ENCODE data around the gene ZNF827. TPM values are rescaled to one million over a fixed set of nuclear protein-coding genes. Genes with fewer than 3 reads are reported as not detected.

ZNF827 gene
- polyA plus RNA-seq, 1 donor (not counting 4 experiments of a cell fraction or from before 2014, with no cell fraction given): 4.7 TPM

DNA sequence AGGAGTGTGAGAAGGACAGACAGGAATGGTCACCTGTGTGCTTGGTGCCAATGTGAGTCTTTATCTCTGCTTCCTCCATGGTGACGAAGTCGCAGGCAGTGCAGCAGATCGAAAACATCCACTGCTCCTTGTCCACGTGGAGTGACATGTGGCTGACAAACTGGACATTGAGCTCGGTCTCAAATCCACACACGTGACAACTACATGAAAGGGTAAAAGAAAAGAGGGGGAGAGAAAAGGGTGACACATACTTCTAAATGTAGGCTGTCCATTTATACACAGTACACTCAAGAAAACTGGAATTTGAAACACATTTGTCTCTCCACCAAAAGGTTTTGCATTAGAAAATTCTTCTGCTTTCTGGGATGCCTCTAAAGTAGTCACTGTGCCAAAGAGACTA is 164.2 kb downstream of the ZNF827 start:
- H3K36me3 ChIP-seq (ENCODE audit: control insufficient read depth in 2 of 2, extremely low read depth in 1 of 2, insufficient read depth in 2 of 2, low read length in 2 of 2): peaks cover 6 to 11% of the 10 kb centered on the region in 2 experiments
- dilution Hi-C loops (cut with MboI; ENCODE audit: extremely low pct_ligation_motif_present, low sequenced_read_pairs): no loop called here

GRCh38 chr4:145773581-145774234 is 164.9 kb downstream of the ZNF827 start:
- Histone ChIP-seq H3K9ac (ENCODE audit: control insufficient read depth, extremely low read depth, insufficient read depth, low read length) (no peak overlapping the region), H3K9me1 (ENCODE audit: control insufficient read depth, extremely low read depth, insufficient read depth, low read length) (no peaks in the 10 kb centered on the region), H3K27me3 (ENCODE audit: control insufficient read depth, extremely low read depth, insufficient read depth, low read length) (no peaks in the 10 kb centered on the region), H3K79me2 (ENCODE audit: control insufficient read depth, insufficient read depth, low read length) (no peaks in the 10 kb centered on the region), H3K4me3 (ENCODE audit: control insufficient read depth in 2 of 3, extremely low read depth in 1 of 3, insufficient read depth in 2 of 3, low read depth in 1 of 3, low read length in 3 of 3) (no peak overlapping the region), H2AFZ (ENCODE audit: control insufficient read depth, low read length) (no peak overlapping the region), H4K20me1 (ENCODE audit: control insufficient read depth, extremely low read depth, insufficient read depth, low read length) (no peaks in the 10 kb centered on the region), H3K4me2 (ENCODE audit: control insufficient read depth, extremely low read depth, insufficient read depth, low read depth, low read length) (no peak overlapping the region), H3K27ac (ENCODE audit: control insufficient read depth, insufficient read depth, low read length) (no peak overlapping the region), H3K9me3 (ENCODE audit: control insufficient read depth, low read depth, low read length) (no peaks in the 10 kb centered on the region), H3K4me1 (ENCODE audit: control insufficient read depth, extremely low read depth, insufficient read depth, low read length) (no peaks in the 10 kb centered on the region), H3K36me3 (ENCODE audit: control insufficient read depth in 2 of 2, extremely low read depth in 1 of 2, insufficient read depth in 2 of 2, low read length in 2 of 2) (peaks cover 6 to 11% of the 10 kb centered on the region in 2 experiments)
- TF ChIP-seq CTCF (optimal IDR thresholded peaks at IDR 0.05 in 1 of 3, IDR thresholded peaks at IDR 0.05 in 1 of 3, conservative IDR thresholded peaks at IDR 0.05 in 1 of 3; ENCODE audit: extremely low read depth in 1 of 3, insufficient read depth in 2 of 3, low read length in 3 of 3) (no peak), EZH2 (IDR thresholded peaks at IDR 0.05; ENCODE audit: low read length) (no peak)
- dilution Hi-C loops (cut with MboI; ENCODE audit: extremely low pct_ligation_motif_present, low sequenced_read_pairs): no loop called here
- DNase-seq (ENCODE audit: low read depth, low spot score) (no peak), FAIRE-seq (no peak)

More for the DNA sequence above, 164.2 kb downstream of the ZNF827 start:
- DNase-seq (ENCODE audit: low read depth, low spot score): no peak
- H3K4me2 ChIP-seq (ENCODE audit: control insufficient read depth, extremely low read depth, insufficient read depth, low read depth, low read length): no peak overlapping the region
- no peak overlapping the region for H3K9ac ChIP-seq (ENCODE audit: control insufficient read depth, extremely low read depth, insufficient read depth, low read length)
- no peak overlapping the region for H3K27ac ChIP-seq (ENCODE audit: control insufficient read depth, insufficient read depth, low read length)
- no peaks in the 10 kb centered on the region for H3K27me3 ChIP-seq (ENCODE audit: control insufficient read depth, extremely low read depth, insufficient read depth, low read length)
- no peaks in the 10 kb centered on the region for H4K20me1 ChIP-seq (ENCODE audit: control insufficient read depth, extremely low read depth, insufficient read depth, low read length)
- H2AFZ ChIP-seq (ENCODE audit: control insufficient read depth, low read length): no peak overlapping the region
- H3K4me3 ChIP-seq (ENCODE audit: control insufficient read depth in 2 of 3, extremely low read depth in 1 of 3, insufficient read depth in 2 of 3, low read depth in 1 of 3, low read length in 3 of 3): no peak overlapping the region
- H3K9me3 ChIP-seq (ENCODE audit: control insufficient read depth, low read depth, low read length): no peaks in the 10 kb centered on the region
- H3K9me1 ChIP-seq (ENCODE audit: control insufficient read depth, extremely low read depth, insufficient read depth, low read length): no peaks in the 10 kb centered on the region
- no peaks in the 10 kb centered on the region for H3K79me2 ChIP-seq (ENCODE audit: control insufficient read depth, insufficient read depth, low read length)
- FAIRE-seq: peak; percentile 5
- TF ChIP-seq EZH2 (IDR thresholded peaks at IDR 0.05; ENCODE audit: low read length) (no peak), CTCF (optimal IDR thresholded peaks at IDR 0.05 in 1 of 3, IDR thresholded peaks at IDR 0.05 in 1 of 3, conservative IDR thresholded peaks at IDR 0.05 in 1 of 3; ENCODE audit: extremely low read depth in 1 of 3, insufficient read depth in 2 of 3, low read length in 3 of 3) (no peak)
- no peaks in the 10 kb centered on the region for H3K4me1 ChIP-seq (ENCODE audit: control insufficient read depth, extremely low read depth, insufficient read depth, low read length)
